Calu3 (cell line): ENCODE measurements around the gene ABHD12. TPM values are rescaled to one million over a fixed set of nuclear protein-coding genes. Genes with fewer than 3 reads are reported as not detected.
A peak's percentile ranks its signal among the peaks of the same experiment; 100 is the strongest.
"Not testable (repeated sequence)": the region's sequence is repeated elsewhere in the genome, so short reads cannot be mapped to it uniquely, and the experiment has no call there.

Experiments used
- BruUV-seq: library from RNA; stranded (reverse); fragments of 400-500 nt; replicated peaks from 2 replicates; lab custom pipeline; 2021; lab: Mats Ljungman, UMichigan
- CTCF ChIA-PET: fragments of 300-600 bp; sonication (Branson Sonifier 250); formaldehyde crosslinking; loops from one replicate; lab custom pipeline; 2022; ENCODE audit warnings: antibody characterized with exemption; lab: Charles Lee
- DNase-seq: peaks from one replicate; pipeline ENCODE4 v3.0.0; 2022
- H3K27ac Mint-ChIP-seq: one replicate; pipeline ENCODE4 v1.8.0; 2022; ENCODE audit warnings: mixed read lengths; ENCODE audit not compliant: unreplicated experiment
- H3K27me3 Mint-ChIP-seq: one replicate; pipeline ENCODE4 v1.8.0; 2022; ENCODE audit warnings: mixed read lengths; ENCODE audit not compliant: unreplicated experiment
- H3K36me3 Mint-ChIP-seq: one replicate; pipeline ENCODE4 v1.8.0; 2022; ENCODE audit warnings: mild to moderate bottlenecking, moderate library complexity, mixed read lengths; ENCODE audit not compliant: insufficient read depth, unreplicated experiment
- H3K4me1 Mint-ChIP-seq: one replicate; pipeline ENCODE4 v1.8.0; 2022; ENCODE audit warnings: mild to moderate bottlenecking, low read depth, mixed read lengths; ENCODE audit not compliant: unreplicated experiment
- H3K4me3 Mint-ChIP-seq: one replicate; pipeline ENCODE4 v1.8.0; 2022; ENCODE audit warnings: mild to moderate bottlenecking, low read depth, moderate library complexity, mixed read lengths; ENCODE audit not compliant: unreplicated experiment
- H3K9me3 Mint-ChIP-seq: one replicate; pipeline ENCODE4 v1.8.0; 2022; ENCODE audit warnings: low read depth, mixed read lengths; ENCODE audit not compliant: unreplicated experiment
- CTCF ChIP-seq: fragments of 200-600 bp; IDR thresholded peaks from one replicate; pipeline ENCODE4 v1.8.0; 2022; ENCODE audit warnings: antibody characterized with exemption; ENCODE audit not compliant: unreplicated experiment
- intact Hi-C: fragments of 100-400 bp; cut with micrococcal nuclease; formaldehyde crosslinking; loops from one replicate; pipeline ENCODE4 v1.10.0; 2022; ENCODE audit not compliant: unreplicated experiment
- total RNA-seq: library from RNA; stranded (reverse); gene quantifications from 2 replicates; pipeline ENCODE4 v1.2.3, GENCODE V29; 2022

ABHD12 gene
- total RNA-seq, 1 experiment from 2014 or later: 21.3 TPM

DNA sequence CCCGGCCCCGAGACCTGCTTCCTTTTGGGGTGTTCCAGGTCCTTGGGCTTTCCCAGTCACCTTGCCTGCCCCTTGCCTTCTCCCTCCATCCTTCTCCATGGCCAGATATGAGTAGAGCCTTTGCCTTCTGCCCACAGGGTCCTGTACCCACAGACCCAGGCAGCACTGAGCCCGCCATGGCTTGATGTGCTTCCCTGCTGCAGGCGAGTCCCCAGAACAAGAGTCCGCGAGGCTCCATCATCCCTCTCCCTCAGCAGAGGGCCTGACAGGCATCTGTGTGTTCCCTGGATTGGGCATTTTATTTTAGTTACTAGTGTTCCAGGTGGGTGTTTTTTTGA lies 120.8 kb downstream of the ABHD12 start:
- no peaks in the 10 kb centered on the region for H3K4me1 Mint-ChIP-seq
- intact Hi-C loops: no loop called here
- peak overlapping the region; percentile 47 for H3K27ac Mint-ChIP-seq
- no peak for TF ChIP-seq CTCF
- H3K36me3 Mint-ChIP-seq: peaks cover 58% of the 10 kb centered on the region
- BruUV-seq: no TSS peak
- H3K9me3 Mint-ChIP-seq: no peaks in the 10 kb centered on the region
- CTCF ChIA-PET: no interaction called here
- no peak overlapping the region for H3K4me3 Mint-ChIP-seq
- DNase-seq: no peak
- no peaks in the 10 kb centered on the region for H3K27me3 Mint-ChIP-seq

DNA sequence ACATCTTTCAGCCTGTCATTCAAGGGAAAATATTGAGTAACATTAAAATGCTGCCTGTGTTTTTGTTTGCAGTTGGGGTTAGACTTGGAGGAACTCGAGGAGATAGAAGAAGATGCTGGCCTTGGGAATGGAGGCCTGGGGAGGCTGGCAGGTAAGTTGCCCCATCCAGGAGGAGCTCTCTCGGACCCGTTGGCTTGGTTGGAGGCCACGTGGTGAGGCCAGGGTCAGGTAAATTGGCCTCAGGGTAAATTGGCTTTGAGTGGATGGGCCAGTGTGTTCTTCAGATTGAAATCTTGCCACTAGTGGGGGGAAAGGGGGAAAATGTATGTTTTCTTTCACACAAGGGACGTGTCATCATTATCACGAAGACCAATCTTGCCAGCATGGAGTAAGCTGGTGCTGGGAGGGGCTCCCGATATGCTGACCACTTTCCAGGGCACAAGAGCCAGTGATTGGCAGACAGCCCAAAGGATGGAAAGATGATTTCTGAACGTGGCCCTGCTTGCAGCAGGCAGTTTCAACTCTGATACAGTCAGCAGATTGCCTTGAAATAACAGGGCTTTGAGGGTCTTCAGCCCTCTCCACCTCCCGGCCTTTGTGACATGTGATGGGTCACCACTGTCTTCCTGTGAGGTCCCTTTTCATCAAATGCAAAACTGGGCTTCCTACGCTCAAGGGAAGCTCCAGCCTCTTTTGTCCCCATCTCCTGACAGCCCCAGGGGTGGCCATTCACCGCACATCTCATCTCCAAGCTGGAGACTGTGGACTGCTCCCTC lies 121.4 kb downstream of the ABHD12 start:
- no peak overlapping the region for H3K4me3 Mint-ChIP-seq
- CTCF ChIA-PET: no interaction called here
- DNase-seq: no peak
- no peaks in the 10 kb centered on the region for H3K27me3 Mint-ChIP-seq
- intact Hi-C loops: no loop called here
- no peak for TF ChIP-seq CTCF
- peak overlapping the region; percentile 47 for H3K27ac Mint-ChIP-seq
- H3K4me1 Mint-ChIP-seq: no peaks in the 10 kb centered on the region
- no peaks in the 10 kb centered on the region for H3K9me3 Mint-ChIP-seq
- no TSS peak for BruUV-seq
- peaks cover 53% of the 10 kb centered on the region for H3K36me3 Mint-ChIP-seq

DNA sequence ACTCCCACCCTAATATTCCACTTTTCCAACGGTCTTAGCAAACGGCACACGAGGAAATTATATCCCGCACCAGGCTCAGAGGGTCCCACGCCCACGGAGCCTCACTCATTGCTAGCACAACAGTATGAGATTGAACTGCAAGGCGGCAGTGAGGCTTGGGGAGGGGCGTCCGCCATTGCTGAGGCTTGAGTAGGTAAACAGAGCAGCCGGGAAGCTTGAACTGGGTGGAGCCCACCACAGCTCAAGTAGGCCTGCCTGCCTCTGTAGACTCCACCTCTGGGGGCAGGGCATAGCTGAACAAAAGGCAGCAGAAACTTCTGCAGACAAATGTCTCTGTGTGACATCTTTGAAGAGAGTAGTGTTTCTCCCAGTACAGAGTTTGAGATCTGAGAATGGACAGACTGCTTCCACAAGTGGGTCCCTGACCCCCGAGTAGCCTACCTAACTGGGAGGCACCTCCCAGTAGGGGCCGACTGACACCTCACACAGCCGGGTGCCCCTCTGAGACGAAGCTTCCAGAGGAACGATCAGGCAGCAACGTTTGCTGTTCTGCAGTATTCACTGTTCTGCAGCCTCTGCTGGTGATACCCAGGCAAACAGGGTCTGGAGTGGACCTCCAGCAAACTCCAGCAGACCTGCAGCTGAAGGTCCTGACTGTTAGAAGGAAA lies 129.7 kb downstream of the ABHD12 start:
- H3K36me3 Mint-ChIP-seq: peaks cover 63% of the 10 kb centered on the region
- H3K27me3 Mint-ChIP-seq, BruUV-seq, DNase-seq, CTCF ChIA-PET, H3K9me3 Mint-ChIP-seq, H3K4me3 Mint-ChIP-seq, H3K27ac Mint-ChIP-seq, H3K4me1 Mint-ChIP-seq, intact Hi-C loops: not testable (repeated sequence)

- CTCF ChIA-PET: no interaction called here
- H3K4me1 Mint-ChIP-seq: peaks cover 7% of the 10 kb centered on the region
- no peak overlapping the region for H3K27ac Mint-ChIP-seq
- H3K9me3 Mint-ChIP-seq: peaks cover 3% of the 10 kb centered on the region
- TF ChIP-seq CTCF: no peak
- no peaks in the 10 kb centered on the region for H3K27me3 Mint-ChIP-seq
- peaks cover 67% of the 10 kb centered on the region for H3K36me3 Mint-ChIP-seq
- intact Hi-C loops: no loop called here
- no TSS peak for BruUV-seq
- no peak overlapping the region for H3K4me3 Mint-ChIP-seq
- no peak for DNase-seq
Measured at GRCh38 chr20:25259788-25260254, 130.8 kb downstream of the ABHD12 start.

DNA sequence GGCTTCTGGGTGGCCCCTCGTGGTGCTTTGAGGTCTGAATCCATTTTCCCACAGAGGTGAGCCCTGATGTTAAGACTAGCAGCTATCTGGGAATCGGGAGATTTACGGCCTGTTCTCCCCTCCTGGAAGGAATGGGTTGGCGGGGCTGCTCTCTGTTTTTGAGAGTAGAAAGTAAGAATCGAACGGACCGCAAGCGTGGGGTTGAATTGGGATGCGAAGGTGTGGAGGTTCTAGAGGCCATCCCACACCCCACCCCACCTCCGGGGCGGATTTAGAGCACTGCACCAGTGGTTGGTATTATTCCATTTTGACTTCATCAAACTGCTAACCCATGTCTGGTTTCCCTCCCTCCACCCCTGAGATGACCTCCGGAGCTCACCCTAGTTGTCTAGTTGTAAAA lies 131.3 kb downstream of the ABHD12 start:
- H3K4me3 Mint-ChIP-seq: no peak overlapping the region
- no TSS peak for BruUV-seq
- no peak for TF ChIP-seq CTCF
- CTCF ChIA-PET: no interaction called here
- no peak overlapping the region for H3K27ac Mint-ChIP-seq
- no peak for DNase-seq
- H3K27me3 Mint-ChIP-seq: no peaks in the 10 kb centered on the region
- intact Hi-C loops: no loop called here
- peaks cover 3% of the 10 kb centered on the region for H3K9me3 Mint-ChIP-seq
- peaks cover 71% of the 10 kb centered on the region for H3K36me3 Mint-ChIP-seq
- peaks cover 7% of the 10 kb centered on the region for H3K4me1 Mint-ChIP-seq
